ENCODE data around the gene CD9. TPM values are rescaled to one million over a fixed set of nuclear protein-coding genes. Genes with fewer than 3 reads are reported as not detected.

The CD9 gene
- total and polyA plus RNA-seq, 5 donors: 117 to 248 (median 139) TPM

GRCh38 chr12:6219980-6220379, 19.8 kb downstream of the CD9 start:
- WGBS: 54% methylated on average over 6 of the region's 6 CpGs
- ATAC-seq (peak; percentile 12 to 44), DNase-seq (peak in 1 of 3 donors; percentile 62)
- Histone ChIP-seq H3K9me3 (ENCODE audit: control insufficient read depth, low read length) (no peaks in the 10 kb centered on the region), H3K4me1 (ENCODE audit: control insufficient read depth, insufficient read depth, low read length) (peaks cover 13% of the 10 kb centered on the region), H3K27me3 (ENCODE audit: control insufficient read depth, insufficient read depth) (no peaks in the 10 kb centered on the region), H3K4me3 (ENCODE audit: low read length) (no peak overlapping the region), H3K27ac (ENCODE audit: low read length) (peak overlapping the region; percentile 55)
- intact Hi-C loops (cut with DNase I): no loop called here

- peak in 2 of 3 donors; percentile 65 to 66 for DNase-seq
- peak overlapping the region; percentile 21 for H3K27ac ChIP-seq (ENCODE audit: low read length)
- peak in 1 of 2 donors; percentile 33 for ATAC-seq
- intact Hi-C loops (cut with DNase I): no loop called here
- 79% methylated on average over 9 of the region's 9 CpGs for WGBS
- no peak overlapping the region for H3K4me3 ChIP-seq (ENCODE audit: low read length)
- no peaks in the 10 kb centered on the region for H3K27me3 ChIP-seq (ENCODE audit: control insufficient read depth, insufficient read depth)
- peaks cover 16% of the 10 kb centered on the region for H3K4me1 ChIP-seq (ENCODE audit: control insufficient read depth, insufficient read depth, low read length)
- no peaks in the 10 kb centered on the region for H3K9me3 ChIP-seq (ENCODE audit: control insufficient read depth, low read length)
These were observed 20.9 kb downstream of the CD9 start for GRCh38 chr12:6221146-6221545.

- Histone ChIP-seq H3K4me3 (ENCODE audit: low read length) (no peak overlapping the region), H3K9me3 (ENCODE audit: control insufficient read depth, low read length) (no peaks in the 10 kb centered on the region), H3K27me3 (ENCODE audit: control insufficient read depth, insufficient read depth) (no peaks in the 10 kb centered on the region), H3K27ac (ENCODE audit: low read length) (peak overlapping the region; percentile 25), H3K4me1 (ENCODE audit: control insufficient read depth, insufficient read depth, low read length) (peaks cover 14% of the 10 kb centered on the region)
- no peak for ATAC-seq
- peak in 2 of 3 donors; percentile 9 to 33 for DNase-seq
- WGBS: 57% methylated on average over 12 of the region's 12 CpGs
- intact Hi-C loops (cut with DNase I): no loop called here
These were observed 22.0 kb downstream of the CD9 start for GRCh38 chr12:6222078-6222654.

GRCh38 chr12:6223545-6223944, 23.3 kb downstream of the CD9 start:
- no peak for ATAC-seq
- no peak overlapping the region for H3K27ac ChIP-seq (ENCODE audit: low read length)
- intact Hi-C loops (cut with DNase I): no loop called here
- H3K4me1 ChIP-seq (ENCODE audit: control insufficient read depth, insufficient read depth, low read length): peaks cover 25% of the 10 kb centered on the region
- no peak overlapping the region for H3K4me3 ChIP-seq (ENCODE audit: low read length)
- WGBS: 91% methylated on average over 10 of the region's 10 CpGs
- peak in 2 of 3 donors; percentile 45 for DNase-seq
- no peaks in the 10 kb centered on the region for H3K9me3 ChIP-seq (ENCODE audit: control insufficient read depth, low read length)
- no peaks in the 10 kb centered on the region for H3K27me3 ChIP-seq (ENCODE audit: control insufficient read depth, insufficient read depth)

- H3K27ac ChIP-seq (ENCODE audit: low read length): peak overlapping the region; percentile 95
- H3K9me3 ChIP-seq (ENCODE audit: control insufficient read depth, low read length): no peaks in the 10 kb centered on the region
- H3K4me1 ChIP-seq (ENCODE audit: control insufficient read depth, insufficient read depth, low read length): peaks cover 35% of the 10 kb centered on the region
- DNase-seq (peak; percentile 64 to 78 (median 72)), ATAC-seq (peak in 1 of 2 donors; percentile 4)
- intact Hi-C loops (cut with DNase I): no loop called here
- H3K4me3 ChIP-seq (ENCODE audit: low read length): no peak overlapping the region
- 50% methylated on average over 10 of the region's 10 CpGs for WGBS
- H3K27me3 ChIP-seq (ENCODE audit: control insufficient read depth, insufficient read depth): no peaks in the 10 kb centered on the region
These were observed 24.4 kb downstream of the CD9 start for GRCh38 chr12:6224550-6224949.

- no peak overlapping the region for H3K4me3 ChIP-seq (ENCODE audit: low read length)
- 49% methylated on average over 5 of the region's 5 CpGs for WGBS
- H3K4me1 ChIP-seq (ENCODE audit: control insufficient read depth, insufficient read depth, low read length): peaks cover 34% of the 10 kb centered on the region
- ATAC-seq (no peak), DNase-seq (peak in 1 of 3 donors; percentile 26)
- H3K27me3 ChIP-seq (ENCODE audit: control insufficient read depth, insufficient read depth): no peaks in the 10 kb centered on the region
- intact Hi-C loops (cut with DNase I): loop anchor here in 1 of 4 donors (2.0 kb wide), 1 partner anchor 25 kb away; the partner anchor contains the start of gene CD9
- peak overlapping the region; percentile 95 for H3K27ac ChIP-seq (ENCODE audit: low read length)
- H3K9me3 ChIP-seq (ENCODE audit: control insufficient read depth, low read length): no peaks in the 10 kb centered on the region
These were observed 25.4 kb downstream of the CD9 start for GRCh38 chr12:6225630-6226001.

- Histone ChIP-seq H3K4me1 (ENCODE audit: control insufficient read depth, insufficient read depth, low read length) (peaks cover 37% of the 10 kb centered on the region), H3K9me3 (ENCODE audit: control insufficient read depth, low read length) (no peaks in the 10 kb centered on the region), H3K27me3 (ENCODE audit: control insufficient read depth, insufficient read depth) (no peaks in the 10 kb centered on the region), H3K4me3 (ENCODE audit: low read length) (peak overlapping the region; percentile 14), H3K27ac (ENCODE audit: low read length) (peak overlapping the region; percentile 95)
- intact Hi-C loops (cut with DNase I): loop anchor here in 1 of 4 donors (2.0 kb wide), 1 partner anchor 25 kb away; the partner anchor contains the start of gene CD9
- WGBS: 9% methylated on average over 12 of the region's 12 CpGs
- DNase-seq: peak; percentile 85 to 92 (median 92)
- peak; percentile 79 to 87 for ATAC-seq
These were observed 25.9 kb downstream of the CD9 start for GRCh38 chr12:6226002-6226678.

- 23% methylated on average over 10 of the region's 10 CpGs for WGBS
- H3K9me3 ChIP-seq (ENCODE audit: control insufficient read depth, low read length): no peaks in the 10 kb centered on the region
- intact Hi-C loops (cut with DNase I): loop anchor here in 1 of 4 donors (2.0 kb wide), 1 partner anchor 26 kb away; the partner anchor contains the start of gene CD9
These were observed 26.5 kb downstream of the CD9 start for GRCh38 chr12:6226679-6227051.

GRCh38 chr12:6228535-6229223, 28.5 kb downstream of the CD9 start:
- Histone ChIP-seq H3K4me1 (ENCODE audit: control insufficient read depth, insufficient read depth, low read length) (peaks cover 51% of the 10 kb centered on the region), H3K4me3 (ENCODE audit: low read length) (no peak overlapping the region), H3K27me3 (ENCODE audit: control insufficient read depth, insufficient read depth) (no peaks in the 10 kb centered on the region), H3K27ac (ENCODE audit: low read length) (peak overlapping the region; percentile 76), H3K9me3 (ENCODE audit: control insufficient read depth, low read length) (no peaks in the 10 kb centered on the region)
- intact Hi-C loops (cut with DNase I): no loop called here
- ATAC-seq (peak in 1 of 2 donors; percentile 1), DNase-seq (peak in 1 of 3 donors; percentile 72)
- 48% methylated on average over 9 of the region's 9 CpGs for WGBS

More at GRCh38 chr12:6226679-6227051, 26.5 kb downstream of the CD9 start:
- Histone ChIP-seq H3K4me3 (ENCODE audit: low read length) (peak overlapping the region; percentile 14), H3K27ac (ENCODE audit: low read length) (peak overlapping the region; percentile 95), H3K27me3 (ENCODE audit: control insufficient read depth, insufficient read depth) (no peaks in the 10 kb centered on the region), H3K4me1 (ENCODE audit: control insufficient read depth, insufficient read depth, low read length) (peaks cover 34% of the 10 kb centered on the region)
- ATAC-seq (peak; percentile 38 to 40), DNase-seq (peak; percentile 75 to 88 (median 86))

GRCh38 chr12:6229224-6230218, 29.3 kb downstream of the CD9 start:
- H3K4me1 ChIP-seq (ENCODE audit: control insufficient read depth, insufficient read depth, low read length): peaks cover 52% of the 10 kb centered on the region
- H3K27me3 ChIP-seq (ENCODE audit: control insufficient read depth, insufficient read depth): no peaks in the 10 kb centered on the region
- peak; percentile 36 to 40 for ATAC-seq
- WGBS: 45% methylated on average over 24 of the region's 24 CpGs
- DNase-seq: peak; percentile 81 to 88 (median 81)
- H3K9me3 ChIP-seq (ENCODE audit: control insufficient read depth, low read length): no peaks in the 10 kb centered on the region
- peak overlapping the region; percentile 76 for H3K27ac ChIP-seq (ENCODE audit: low read length)
- intact Hi-C loops (cut with DNase I): no loop called here
- no peak overlapping the region for H3K4me3 ChIP-seq (ENCODE audit: low read length)

All from right cardiac atrium (tissue), 5 donors.